Osteoblast (primary cell): ENCODE results near the gene NEURL1B. TPM values are rescaled to one million over a fixed set of nuclear protein-coding genes. Genes with fewer than 3 reads are reported as not detected.

Source experiments
- DNase-seq: peaks from one replicate; pipeline ENCODE4 v3.0.0; 2011; ENCODE audit warnings: low spot score, mixed read lengths; ENCODE audit not compliant: insufficient read length; ENCODE audit errors: missing footprints
- H2AFZ ChIP-seq: 2 replicates; pipeline ENCODE4 v1.6.0; 2011; ENCODE audit warnings: mild to moderate bottlenecking, low read length
- H3K27ac ChIP-seq: 2 replicates; pipeline ENCODE4 v1.5.1; 2011; ENCODE audit warnings: mild to moderate bottlenecking, low read depth, low read length, moderate library complexity
- H3K27me3 ChIP-seq: 2 replicates; pipeline ENCODE4 v1.6.0; 2012; ENCODE audit warnings: mild to moderate bottlenecking, control low read depth, inconsistent platforms, low read length, moderate library complexity; ENCODE audit not compliant: insufficient read depth
- H3K36me3 ChIP-seq: 2 replicates; pipeline ENCODE4 v1.5.1; 2011; ENCODE audit warnings: mild to moderate bottlenecking, low read length, control low read depth, moderate library complexity; ENCODE audit not compliant: insufficient read depth
- H3K4me1 ChIP-seq: 2 replicates; pipeline ENCODE4 v1.5.1; 2011; ENCODE audit warnings: mild to moderate bottlenecking, low read length, control low read depth, moderate library complexity; ENCODE audit not compliant: insufficient read depth
- H3K4me2 ChIP-seq: 2 replicates; pipeline ENCODE4 v1.6.0; 2011; ENCODE audit warnings: mild to moderate bottlenecking, low read length; ENCODE audit not compliant: insufficient read depth
- H3K4me3 ChIP-seq: fragments of 200-600 bp; sonication (generic); 3 replicates; pipeline ENCODE4 v1.5.1; 2012; ENCODE audit warnings: mild to moderate bottlenecking, low read length, inconsistent platforms; ENCODE audit not compliant: insufficient read depth
- H3K79me2 ChIP-seq: 2 replicates; pipeline ENCODE4 v1.6.0; 2012; ENCODE audit warnings: mild to moderate bottlenecking, low read length, control low read depth, inconsistent platforms; ENCODE audit not compliant: insufficient read depth
- H3K9me3 ChIP-seq: 2 replicates; pipeline ENCODE4 v1.5.1; 2011; ENCODE audit warnings: low read depth, low read length, control low read depth
- H4K20me1 ChIP-seq: 2 replicates; pipeline ENCODE4 v1.6.0; 2012; ENCODE audit warnings: mild to moderate bottlenecking, low read length, control low read depth; ENCODE audit not compliant: insufficient read depth
- CTCF ChIP-seq: IDR thresholded peaks from 2 replicates; pipeline ENCODE4 v1.5.1; 2011; ENCODE audit warnings: mild to moderate bottlenecking, low read depth, low read length, moderate library complexity; ENCODE audit errors: extremely low read depth
- total RNA-seq: library from RNA; depleted of rRNA; stranded (reverse); fragments of >200 nt; gene quantifications from 2 replicates; pipeline ENCODE4 v1.2.3, GENCODE V29; 2012

The NEURL1B gene
- total RNA-seq, 1 donor = 0.36 TPM

DNA sequence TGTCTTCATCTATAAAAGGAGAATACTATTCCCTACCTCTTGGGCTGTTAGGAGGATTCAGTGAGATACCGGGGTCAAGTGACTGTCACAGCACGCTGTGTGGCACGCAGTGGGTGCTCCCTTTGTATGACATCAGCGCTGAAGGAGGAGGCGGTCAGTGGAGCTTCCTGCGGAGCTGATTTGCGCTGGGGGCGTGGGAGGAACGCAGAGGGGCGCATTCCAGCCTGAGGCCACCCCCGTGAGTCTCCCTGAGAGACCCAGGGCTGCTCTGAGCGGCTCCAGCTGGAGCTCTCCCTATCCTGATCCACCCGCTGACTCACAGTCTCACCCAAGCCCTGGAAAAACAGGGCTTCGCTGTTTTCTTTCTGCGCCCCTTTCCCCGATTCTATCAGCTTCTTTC, 24.3 kb upstream of the NEURL1B start:
- Histone ChIP-seq H3K4me2 (no peak overlapping the region), H2AFZ (no peak overlapping the region)

GRCh38 chr5:172617817-172618216, 23.2 kb upstream of the NEURL1B start:
- Histone ChIP-seq H2AFZ (no peak overlapping the region), H4K20me1 (no peaks in the 10 kb centered on the region), H3K27me3 (peaks cover 18% of the 10 kb centered on the region), H3K27ac (no peak overlapping the region), H3K79me2 (no peaks in the 10 kb centered on the region), H3K4me1 (no peaks in the 10 kb centered on the region), H3K4me2 (no peak overlapping the region), H3K36me3 (no peaks in the 10 kb centered on the region), H3K9me3 (no peaks in the 10 kb centered on the region), H3K4me3 (no peak overlapping the region)
- DNase-seq = no peak
- no peak for TF ChIP-seq CTCF

More for the DNA sequence above, 24.3 kb upstream of the NEURL1B start:
- DNase-seq = no peak
- Histone ChIP-seq H3K79me2 (no peaks in the 10 kb centered on the region), H3K9me3 (no peaks in the 10 kb centered on the region), H4K20me1 (no peaks in the 10 kb centered on the region), H3K4me3 (no peak overlapping the region), H3K36me3 (no peaks in the 10 kb centered on the region), H3K27me3 (peaks cover 20% of the 10 kb centered on the region), H3K4me1 (no peaks in the 10 kb centered on the region), H3K27ac (no peak overlapping the region)
- no peak for TF ChIP-seq CTCF

DNA sequence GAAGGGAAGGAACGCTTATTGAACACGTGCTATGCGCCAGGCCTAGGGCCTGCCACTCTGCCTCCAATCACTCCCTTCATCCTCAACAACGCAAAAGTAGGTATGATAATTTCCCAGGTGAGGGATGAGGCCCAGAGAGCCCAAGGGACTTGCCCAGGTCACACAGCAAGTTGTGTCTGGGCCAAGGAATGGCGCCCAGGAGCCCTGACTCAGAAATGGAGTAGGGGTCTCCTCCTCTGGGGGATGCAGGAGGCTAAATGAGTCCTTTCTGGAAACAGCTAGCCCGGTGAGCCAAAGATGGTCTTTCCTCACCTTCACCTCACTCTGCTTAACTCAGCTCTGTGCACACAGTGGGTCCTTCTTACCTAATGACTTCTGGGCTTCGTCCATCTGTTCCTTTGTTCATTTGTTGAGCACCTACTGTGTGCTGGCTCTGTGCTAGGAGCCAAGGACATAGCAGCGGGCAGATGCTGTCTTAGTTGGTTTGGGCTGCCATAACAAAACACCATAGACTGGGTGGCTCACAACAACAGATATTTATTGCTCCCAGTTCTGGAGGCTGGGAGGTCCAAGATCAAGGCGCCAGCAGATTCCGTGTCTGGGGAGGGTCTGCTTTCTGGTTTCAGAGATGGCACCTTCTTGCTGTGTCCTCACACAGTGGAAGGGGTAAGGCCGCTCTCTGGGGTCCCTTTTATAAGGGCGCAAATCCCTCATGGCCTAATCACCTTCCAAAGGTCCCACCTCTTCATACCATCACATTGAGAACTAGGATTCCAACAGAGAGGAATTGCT, 22.3 kb upstream of the NEURL1B start:
- Histone ChIP-seq H3K9me3 (no peaks in the 10 kb centered on the region), H3K4me1 (no peaks in the 10 kb centered on the region), H3K27ac (no peak overlapping the region), H2AFZ (no peak overlapping the region), H3K36me3 (no peaks in the 10 kb centered on the region), H4K20me1 (no peaks in the 10 kb centered on the region), H3K4me3 (no peak overlapping the region), H3K4me2 (no peak overlapping the region), H3K27me3 (peaks cover 18% of the 10 kb centered on the region), H3K79me2 (no peaks in the 10 kb centered on the region)
- no peak for DNase-seq
- no peak for TF ChIP-seq CTCF

DNA sequence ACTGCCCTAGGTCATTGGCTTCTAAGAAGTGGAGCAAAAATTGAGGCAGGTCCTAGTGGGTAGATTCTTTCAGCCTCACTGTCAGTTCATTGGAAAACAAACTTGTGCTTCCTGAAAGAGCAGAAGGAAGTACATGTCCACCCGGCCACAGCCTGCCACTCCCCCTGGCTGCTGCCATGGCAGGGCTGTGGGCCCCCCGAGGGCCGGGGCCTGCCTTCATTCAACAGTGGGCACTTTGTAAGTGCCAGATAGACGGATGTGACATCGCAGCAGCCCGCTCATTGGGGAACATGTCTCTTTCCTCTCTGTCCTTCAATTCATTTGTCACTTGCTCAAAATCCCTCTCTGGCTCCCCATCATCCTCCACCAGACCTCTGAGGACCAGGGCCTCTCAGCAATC, 20.6 kb upstream of the NEURL1B start:
- Histone ChIP-seq H3K79me2 (no peaks in the 10 kb centered on the region), H3K9me3 (no peaks in the 10 kb centered on the region), H4K20me1 (no peaks in the 10 kb centered on the region), H3K27me3 (peaks cover 22% of the 10 kb centered on the region), H2AFZ (no peak overlapping the region), H3K4me1 (no peaks in the 10 kb centered on the region), H3K4me2 (no peak overlapping the region), H3K27ac (no peak overlapping the region), H3K36me3 (no peaks in the 10 kb centered on the region), H3K4me3 (no peak overlapping the region)
- no peak for DNase-seq
- TF ChIP-seq CTCF = no peak
